ENCODE data around the gene SGK2.

Gene SGK2

GRCh38 chr20:43529457-43530153, 29.2 kb upstream of the SGK2 start:
- Histone ChIP-seq H3K27ac (ENCODE audit: low read length) (no peak overlapping the region), H3K4me3 (ENCODE audit: low read length) (no peak overlapping the region), H3K36me3 (ENCODE audit: control insufficient read depth, low read depth, low read length) (no peaks in the 10 kb centered on the region), H3K9me3 (ENCODE audit: control insufficient read depth, low read depth, low read length) (no peaks in the 10 kb centered on the region), H3K27me3 (ENCODE audit: control insufficient read depth, insufficient read depth, low read length) (no peaks in the 10 kb centered on the region), H3K9ac (ENCODE audit: low read length) (no peak overlapping the region), H3K4me1 (ENCODE audit: control insufficient read depth, low read depth, low read length) (no peaks in the 10 kb centered on the region)

GRCh38 chr20:43530321-43531090, 28.3 kb upstream of the SGK2 start:
- Histone ChIP-seq H3K27ac (ENCODE audit: low read length) (no peak overlapping the region), H3K9ac (ENCODE audit: low read length) (no peak overlapping the region), H3K4me3 (ENCODE audit: low read length) (no peak overlapping the region), H3K27me3 (ENCODE audit: control insufficient read depth, insufficient read depth, low read length) (no peaks in the 10 kb centered on the region), H3K4me1 (ENCODE audit: control insufficient read depth, low read depth, low read length) (no peaks in the 10 kb centered on the region), H3K36me3 (ENCODE audit: control insufficient read depth, low read depth, low read length) (peaks cover 3% of the 10 kb centered on the region), H3K9me3 (ENCODE audit: control insufficient read depth, low read depth, low read length) (no peaks in the 10 kb centered on the region)

- no peak overlapping the region for H3K27ac ChIP-seq (ENCODE audit: low read length)
- H3K9ac ChIP-seq (ENCODE audit: low read length), result no peak overlapping the region
- H3K4me3 ChIP-seq (ENCODE audit: low read length), result no peak overlapping the region
- H3K9me3 ChIP-seq (ENCODE audit: control insufficient read depth, low read depth, low read length), result no peaks in the 10 kb centered on the region
- peaks cover 5% of the 10 kb centered on the region for H3K36me3 ChIP-seq (ENCODE audit: control insufficient read depth, low read depth, low read length)
- H3K4me1 ChIP-seq (ENCODE audit: control insufficient read depth, low read depth, low read length), result no peaks in the 10 kb centered on the region
- no peaks in the 10 kb centered on the region for H3K27me3 ChIP-seq (ENCODE audit: control insufficient read depth, insufficient read depth, low read length)
These were observed 27.8 kb upstream of the SGK2 start for GRCh38 chr20:43531091-43531443.

GRCh38 chr20:43532416-43533055, 26.3 kb upstream of the SGK2 start:
- Histone ChIP-seq H3K9ac (ENCODE audit: low read length) (no peak overlapping the region), H3K4me3 (ENCODE audit: low read length) (no peak overlapping the region), H3K4me1 (ENCODE audit: control insufficient read depth, low read depth, low read length) (no peaks in the 10 kb centered on the region), H3K36me3 (ENCODE audit: control insufficient read depth, low read depth, low read length) (peaks cover 10% of the 10 kb centered on the region), H3K27ac (ENCODE audit: low read length) (no peak overlapping the region), H3K27me3 (ENCODE audit: control insufficient read depth, insufficient read depth, low read length) (no peaks in the 10 kb centered on the region), H3K9me3 (ENCODE audit: control insufficient read depth, low read depth, low read length) (no peaks in the 10 kb centered on the region)

GRCh38 chr20:43533060-43533459, 25.8 kb upstream of the SGK2 start:
- H3K36me3 ChIP-seq (ENCODE audit: control insufficient read depth, low read depth, low read length), result peaks cover 10% of the 10 kb centered on the region
- H3K9ac ChIP-seq (ENCODE audit: low read length), result no peak overlapping the region
- no peaks in the 10 kb centered on the region for H3K4me1 ChIP-seq (ENCODE audit: control insufficient read depth, low read depth, low read length)
- H3K27ac ChIP-seq (ENCODE audit: low read length), result no peak overlapping the region
- H3K4me3 ChIP-seq (ENCODE audit: low read length), result no peak overlapping the region
- H3K27me3 ChIP-seq (ENCODE audit: control insufficient read depth, insufficient read depth, low read length), result no peaks in the 10 kb centered on the region
- no peaks in the 10 kb centered on the region for H3K9me3 ChIP-seq (ENCODE audit: control insufficient read depth, low read depth, low read length)

- Histone ChIP-seq H3K36me3 (ENCODE audit: control insufficient read depth, low read depth, low read length) (peaks cover 10% of the 10 kb centered on the region), H3K27ac (ENCODE audit: low read length) (no peak overlapping the region), H3K9me3 (ENCODE audit: control insufficient read depth, low read depth, low read length) (no peaks in the 10 kb centered on the region), H3K4me1 (ENCODE audit: control insufficient read depth, low read depth, low read length) (no peaks in the 10 kb centered on the region), H3K9ac (ENCODE audit: low read length) (no peak overlapping the region), H3K4me3 (ENCODE audit: low read length) (no peak overlapping the region), H3K27me3 (ENCODE audit: control insufficient read depth, insufficient read depth, low read length) (no peaks in the 10 kb centered on the region)
These were observed 24.8 kb upstream of the SGK2 start for GRCh38 chr20:43534016-43534415.

- peaks cover 10% of the 10 kb centered on the region for H3K36me3 ChIP-seq (ENCODE audit: control insufficient read depth, low read depth, low read length)
- no peaks in the 10 kb centered on the region for H3K4me1 ChIP-seq (ENCODE audit: control insufficient read depth, low read depth, low read length)
- H3K4me3 ChIP-seq (ENCODE audit: low read length), result no peak overlapping the region
These were observed 24.0 kb upstream of the SGK2 start for GRCh38 chr20:43534791-43535350.

GRCh38 chr20:43535370-43536004, 23.3 kb upstream of the SGK2 start:
- H3K9ac ChIP-seq (ENCODE audit: low read length), result no peak overlapping the region
- no peaks in the 10 kb centered on the region for H3K4me1 ChIP-seq (ENCODE audit: control insufficient read depth, low read depth, low read length)
- H3K4me3 ChIP-seq (ENCODE audit: low read length), result no peak overlapping the region
- no peak overlapping the region for H3K27ac ChIP-seq (ENCODE audit: low read length)
- no peaks in the 10 kb centered on the region for H3K27me3 ChIP-seq (ENCODE audit: control insufficient read depth, insufficient read depth, low read length)
- peaks cover 10% of the 10 kb centered on the region for H3K36me3 ChIP-seq (ENCODE audit: control insufficient read depth, low read depth, low read length)
- no peaks in the 10 kb centered on the region for H3K9me3 ChIP-seq (ENCODE audit: control insufficient read depth, low read depth, low read length)

More at GRCh38 chr20:43534791-43535350, 24.0 kb upstream of the SGK2 start:
- H3K9ac ChIP-seq (ENCODE audit: low read length), result no peak overlapping the region
- H3K27me3 ChIP-seq (ENCODE audit: control insufficient read depth, insufficient read depth, low read length), result no peaks in the 10 kb centered on the region
- no peaks in the 10 kb centered on the region for H3K9me3 ChIP-seq (ENCODE audit: control insufficient read depth, low read depth, low read length)
- H3K27ac ChIP-seq (ENCODE audit: low read length), result no peak overlapping the region

- Histone ChIP-seq H3K27me3 (ENCODE audit: control insufficient read depth, insufficient read depth, low read length) (no peaks in the 10 kb centered on the region), H3K4me1 (ENCODE audit: control insufficient read depth, low read depth, low read length) (no peaks in the 10 kb centered on the region), H3K27ac (ENCODE audit: low read length) (no peak overlapping the region), H3K36me3 (ENCODE audit: control insufficient read depth, low read depth, low read length) (peaks cover 10% of the 10 kb centered on the region), H3K9me3 (ENCODE audit: control insufficient read depth, low read depth, low read length) (no peaks in the 10 kb centered on the region), H3K9ac (ENCODE audit: low read length) (no peak overlapping the region), H3K4me3 (ENCODE audit: low read length) (no peak overlapping the region)
These were observed 22.6 kb upstream of the SGK2 start for GRCh38 chr20:43536041-43536816.

GRCh38 chr20:43536817-43537440, 21.9 kb upstream of the SGK2 start:
- Histone ChIP-seq H3K36me3 (ENCODE audit: control insufficient read depth, low read depth, low read length) (peaks cover 10% of the 10 kb centered on the region), H3K9ac (ENCODE audit: low read length) (no peak overlapping the region), H3K9me3 (ENCODE audit: control insufficient read depth, low read depth, low read length) (no peaks in the 10 kb centered on the region), H3K27ac (ENCODE audit: low read length) (no peak overlapping the region), H3K27me3 (ENCODE audit: control insufficient read depth, insufficient read depth, low read length) (no peaks in the 10 kb centered on the region), H3K4me3 (ENCODE audit: low read length) (no peak overlapping the region), H3K4me1 (ENCODE audit: control insufficient read depth, low read depth, low read length) (no peaks in the 10 kb centered on the region)

All from iPS-18a (cell line).